C4-2B (cell line): Measurements from ENCODE around the gene LRP1-AS.

ENCODE experiments used
- CTCF ChIP-seq: fragments of 450-650 bp; conservative IDR thresholded peaks from 2 replicates; pipeline ENCODE4 v1.5.1; 2017; ENCODE audit warnings: mild to moderate bottlenecking
- ZFX ChIP-seq: fragments of 450-650 bp; IDR thresholded peaks from 2 replicates; pipeline ENCODE4 v1.6.1; 2017

- TF ChIP-seq CTCF, result no peak
- no peak for TF ChIP-seq ZFX
These were observed 43.6 kb downstream of the LRP1-AS start for GRCh38 chr12:57103856-57104255.
